IMR-90 (cell line): Measurements from ENCODE around the gene C14orf119. TPM values are rescaled to one million over a fixed set of nuclear protein-coding genes. Genes with fewer than 3 reads are reported as not detected.

Source experiments
- ATAC-seq: fragments of 200-7000 bp; cut with Tn5 transposase; 2 replicates; pipeline ENCODE4 v1.9.1; 2020; ENCODE audit warnings: low read depth, mild to moderate bottlenecking, moderate library complexity
- BruUV-seq: library from RNA; stranded (reverse); fragments of 400-500 nt; replicated peaks from 2 replicates; lab custom pipeline; 2021; lab: Mats Ljungman, UMichigan
- CTCF ChIA-PET: fragments of 300-600 bp; formaldehyde crosslinking; extraction: SDS; loops from one replicate; lab custom pipeline; 2021; ENCODE audit warnings: antibody characterized with exemption; lab: Yijun Ruan, JAX
- POLR2A ChIA-PET: fragments of 300-600 bp; sonication (Branson Sonifier 250); formaldehyde crosslinking; loops from one replicate; lab custom pipeline; 2022; ENCODE audit warnings: antibody characterized with exemption; ENCODE audit not compliant: unreplicated experiment; lab: Charles Lee
- DNase-seq: peaks from one replicate; pipeline ENCODE4 v3.0.0; 2013
- H2AFZ ChIP-seq: replicated peaks from 2 replicates; pipeline ENCODE3; 2013; ENCODE audit warnings: low read length, mild to moderate bottlenecking; ENCODE audit not compliant: poor library complexity
- H2AK5ac ChIP-seq: 2 replicates; pipeline ENCODE4 v1.6.1; 2013; ENCODE audit warnings: low read depth, low read length, inconsistent platforms
- H2AK9ac ChIP-seq: replicated peaks from 2 replicates; pipeline ENCODE3; 2013; ENCODE audit warnings: mild to moderate bottlenecking, low read depth, low read length, moderate library complexity; ENCODE audit not compliant: poor library complexity
- H2BK120ac ChIP-seq: 2 replicates; pipeline ENCODE4 v1.6.1; 2013; ENCODE audit warnings: low read depth, low read length, inconsistent platforms
- H2BK15ac ChIP-seq: 3 replicates; pipeline ENCODE4 v1.6.1; 2013; ENCODE audit warnings: low read depth, low read length, inconsistent platforms
- H2BK20ac ChIP-seq: 2 replicates; pipeline ENCODE4 v1.6.1; 2013; ENCODE audit warnings: low read depth, mild to moderate bottlenecking, inconsistent platforms, low read length, moderate library complexity
- H2BK5ac ChIP-seq: 2 replicates; pipeline ENCODE4 v1.6.1; 2013; ENCODE audit warnings: mild to moderate bottlenecking, low read depth, low read length, inconsistent platforms; ENCODE audit not compliant: poor library complexity, severe bottlenecking
- H3K14ac ChIP-seq: replicated peaks from 2 replicates; pipeline ENCODE4 v1.6.1; 2013; ENCODE audit warnings: low read depth, low read length, inconsistent platforms
- H3K18ac ChIP-seq: 2 replicates; pipeline ENCODE4 v1.6.1; 2013; ENCODE audit warnings: low read depth, low read length, control low read depth
- H3K23ac ChIP-seq: 2 replicates; pipeline ENCODE4 v1.6.1; 2013; ENCODE audit warnings: low read depth, low read length, inconsistent platforms
- H3K27ac ChIP-seq: 2 replicates; pipeline ENCODE4 v1.5.1; 2013; ENCODE audit warnings: mild to moderate bottlenecking, control low read depth, low read length; ENCODE audit not compliant: insufficient read depth
- H3K27me3 ChIP-seq: 2 replicates; pipeline ENCODE4 v1.6.1; 2013; ENCODE audit warnings: low read length; ENCODE audit not compliant: control insufficient read depth, insufficient read depth
- H3K36me3 ChIP-seq: 2 replicates; pipeline ENCODE4 v1.6.1; 2013; ENCODE audit warnings: low read length, mixed read lengths; ENCODE audit not compliant: control insufficient read depth, insufficient read depth
- H3K4ac ChIP-seq: 2 replicates; pipeline ENCODE4 v1.6.1; 2013; ENCODE audit warnings: low read depth, low read length, inconsistent platforms
- H3K4me1 ChIP-seq: 2 replicates; pipeline ENCODE4 v1.6.1; 2013; ENCODE audit warnings: low read length, mixed read lengths; ENCODE audit not compliant: control insufficient read depth, insufficient read depth
- H3K4me2 ChIP-seq: 2 replicates; pipeline ENCODE4 v1.6.1; 2013; ENCODE audit warnings: low read depth, mild to moderate bottlenecking, control low read depth, low read length, moderate library complexity
- H3K4me3 ChIP-seq: 2 replicates; pipeline ENCODE4 v1.5.1; 2013; ENCODE audit warnings: low read depth, mild to moderate bottlenecking, control low read depth, low read length, moderate library complexity; ENCODE audit not compliant: insufficient read depth
- H3K56ac ChIP-seq: 2 replicates; pipeline ENCODE4 v1.6.1; 2013; ENCODE audit warnings: low read length, inconsistent platforms; ENCODE audit not compliant: insufficient read depth; ENCODE audit errors: extremely low read depth
- H3K79me1 ChIP-seq, 2 experiments: 2 replicates each; pipeline ENCODE4 v1.6.1; 2013; ENCODE audit warnings: low read length in 2 of 2, inconsistent platforms in 1 of 2, low read depth in 1 of 2
- H3K9ac ChIP-seq: 2 replicates; pipeline ENCODE4 v1.6.1; 2013; ENCODE audit warnings: low read depth, low read length, control low read depth
- H3K9me1 ChIP-seq: 2 replicates; pipeline ENCODE4 v1.6.1; 2013; ENCODE audit warnings: low read length, inconsistent platforms; ENCODE audit not compliant: insufficient read depth
- H3K9me3 ChIP-seq: 2 replicates; pipeline ENCODE4 v1.6.1; 2013; ENCODE audit warnings: low read length; ENCODE audit not compliant: control insufficient read depth, insufficient read depth
- H4K20me1 ChIP-seq: 2 replicates; pipeline ENCODE4 v1.6.1; 2013; ENCODE audit warnings: low read length, inconsistent platforms; ENCODE audit not compliant: insufficient read depth
- H4K5ac ChIP-seq: 2 replicates; pipeline ENCODE4 v1.6.1; 2013; ENCODE audit warnings: mild to moderate bottlenecking, low read depth, low read length, control low read depth
- H4K8ac ChIP-seq, 2 experiments: 2 replicates each; pipeline ENCODE4 v1.6.1; 2013; ENCODE audit warnings: low read depth in 2 of 2, low read length in 2 of 2, control low read depth in 1 of 2, inconsistent platforms in 1 of 2
- H4K91ac ChIP-seq: 2 replicates; pipeline ENCODE4 v1.6.1; 2013; ENCODE audit warnings: low read depth, low read length, inconsistent platforms; ENCODE audit not compliant: insufficient read depth
- CTCF ChIP-seq: conservative IDR thresholded peaks from 2 replicates; pipeline ENCODE4 v1.5.1; 2012; ENCODE audit warnings: mild to moderate bottlenecking, low read depth, low read length, improper control_type of control experiment
- ELK1 ChIP-seq: fragments of 150-350 bp; IDR thresholded peaks from 2 replicates; pipeline ENCODE4 v1.6.1; 2016; ENCODE audit warnings: low read depth, mild to moderate bottlenecking, low read length, moderate library complexity, borderline replicate concordance
- FOS ChIP-seq: fragments of 150-350 bp; IDR thresholded peaks from 2 replicates; pipeline ENCODE4 v1.6.1; 2016; ENCODE audit warnings: low read depth, low read length
- MAFK ChIP-seq: IDR thresholded peaks from 2 replicates; pipeline ENCODE4 v1.6.1; 2012; ENCODE audit warnings: low read depth, low read length, improper control_type of control experiment
- MAZ ChIP-seq: IDR thresholded peaks from 2 replicates; pipeline ENCODE4 v1.6.1; 2012; ENCODE audit warnings: low read depth, mild to moderate bottlenecking, low read length, improper control_type of control experiment, moderate library complexity, borderline replicate concordance
- RAD21 ChIP-seq: IDR thresholded peaks from 2 replicates; pipeline ENCODE4 v1.6.1; 2012; ENCODE audit warnings: low read length, improper control_type of control experiment
- RCOR1 ChIP-seq: IDR thresholded peaks from 2 replicates; pipeline ENCODE4 v1.6.1; 2012; ENCODE audit warnings: mild to moderate bottlenecking, low read length, improper control_type of control experiment; ENCODE audit not compliant: insufficient replicate concordance
- RFX5 ChIP-seq: IDR thresholded peaks from 2 replicates; pipeline ENCODE4 v1.8.0; 2012; ENCODE audit warnings: low read depth, mild to moderate bottlenecking, low read length, moderate library complexity
- SMC3 ChIP-seq: fragments of 150-350 bp; IDR thresholded peaks from 2 replicates; pipeline ENCODE4 v1.6.1; 2016; ENCODE audit warnings: low read depth, mild to moderate bottlenecking, antibody characterized with exemption, low read length, moderate library complexity
- USF2 ChIP-seq: fragments of 150-350 bp; IDR thresholded peaks from 2 replicates; pipeline ENCODE4 v1.6.1; 2017; ENCODE audit warnings: mild to moderate bottlenecking, antibody characterized with exemption, low read length, low read depth
- WGBS, 2 experiments: methylation state at CpG; one replicate each; pipeline versions ENCODE4 v1.1.5 to v1.1.7; 2013; ENCODE audit warnings: missing lambda C conversion rate in 2 of 2; ENCODE audit not compliant: insufficient read length in 1 of 2; ENCODE audit errors: extremely low coverage in 2 of 2; 5-methylcytosine and 5-hydroxymethylcytosine counted together
- dilution Hi-C: fragments of 300-500 bp; cut with HindIII; formaldehyde crosslinking; loops from one replicate; pipeline ENCODE4 v1.14.3; 2018; ENCODE audit warnings: low sequenced_read_pairs; ENCODE audit not compliant: unreplicated experiment
- in situ Hi-C: fragments of 300-500 bp; cut with MboI; formaldehyde crosslinking; loops from 3 replicates; pipeline ENCODE4 v1.14.3; 2019; ENCODE audit warnings: low sequenced_read_pairs, inconsistent platforms, mixed read lengths
- intact Hi-C: fragments of 100-400 bp; cut with micrococcal nuclease; formaldehyde crosslinking; loops from 2 replicates; pipeline ENCODE4 v1.10.0; 2022
- polyA plus RNA-seq, 3 experiments: library from polyadenylated mRNA; depleted of rRNA; stranded (reverse); fragments of >200 nt; gene quantifications; 2 replicates each; pipeline ENCODE4 v1.2.3, GENCODE V29; 2012; ENCODE audit warnings: low replicate concordance in 1 of 3
- total RNA-seq: library from RNA; depleted of rRNA; stranded (reverse); fragments of >200 nt; gene quantifications from 2 replicates; pipeline ENCODE4 v1.2.3, GENCODE V29; 2012

C14orf119 gene
- total and polyA plus RNA-seq, 2 of the 4 experiments (the other 2 are of a cell fraction) = 74.0 to 83.7 TPM

GRCh38 chr14:23047751-23048693 is 47.3 kb upstream of the C14orf119 start:
- DNase-seq (no peak), ATAC-seq (no peak)
- 87% methylated on average over 28 of the region's 85 CpGs; no CpG with 5 or more reads in 1 of the 2 experiments for WGBS, 2 experiments
- Histone ChIP-seq H3K9me1 (peaks cover 8% of the 10 kb centered on the region; the same call in 1 of the 2 replicates), H3K4me2 (no peak overlapping the region), H3K4ac (no peak overlapping the region), H3K23ac (no peak overlapping the region), H3K14ac (0 out of 2 replicates have a peak overlapping the region, but pooled peaks have one; percentile 14), H2BK5ac (no peak overlapping the region), H3K36me3 (no peaks in the 10 kb centered on the region; the same call in 1 of the 2 replicates), H2BK120ac (no peak overlapping the region), H2BK20ac (no peak overlapping the region), H3K27me3 (no peaks in the 10 kb centered on the region), H2AK9ac (no peak overlapping the region), H3K79me1 (no peaks in the 10 kb centered on the region), H3K4me1 (peaks cover 4% of the 10 kb centered on the region), H3K9ac (no peak overlapping the region), H2BK15ac (no peak overlapping the region), H3K27ac (no peak overlapping the region), H2AK5ac (no peak overlapping the region), H2AFZ (no peak overlapping the region), H4K91ac (no peak overlapping the region), H3K4me3 (no peak overlapping the region), H4K8ac (no peak overlapping the region), H3K18ac (no peak overlapping the region), H3K9me3 (no peaks in the 10 kb centered on the region), H3K56ac (no peak overlapping the region), H4K5ac (no peak overlapping the region), H4K20me1 (no peaks in the 10 kb centered on the region; the same call in 1 of the 2 replicates)
- TF ChIP-seq RAD21 = no peak
- TF ChIP-seq CTCF = no peak
- TF ChIP-seq SMC3 = no peak
- no peak for TF ChIP-seq FOS
- TF ChIP-seq USF2 = no peak
- no peak for TF ChIP-seq RFX5
- TF ChIP-seq RCOR1 = no peak
- no peak for TF ChIP-seq MAFK
- no peak for TF ChIP-seq ELK1
- TF ChIP-seq MAZ = no peak
- BruUV-seq = no TSS peak
- in situ Hi-C loops (no loop called here), dilution Hi-C loops (no loop called here), intact Hi-C loops (no loop called here)
- CTCF ChIA-PET = interaction anchor here (1.1 kb wide), 1 partner anchor 53 kb away, joined by 4 read pairs; no protein-coding TSS in a partner anchor
- POLR2A ChIA-PET = no interaction called here
